KG1 (cell line): ENCODE measurements around the gene NFIC.
"Not testable (repeated sequence)": the region's sequence is repeated elsewhere in the genome, so short reads cannot be mapped to it uniquely, and the experiment has no call there.

ENCODE experiments used
- DNase-seq: peaks from one replicate; lab custom pipeline; 2025; lab: John Stamatoyannopoulos, UW

Gene NFIC

GRCh38 chr19:3373971-3374368 lies 7.6 kb downstream of the NFIC start:
- no peak for DNase-seq

- no peak for DNase-seq
Observed at GRCh38 chr19:3374369-3375112, 8.2 kb downstream of the NFIC start.

- DNase-seq: no peak
Observed at GRCh38 chr19:3375221-3376090, 9.1 kb downstream of the NFIC start.

- not testable (repeated sequence) for DNase-seq
Observed at GRCh38 chr19:3376091-3376455, 9.7 kb downstream of the NFIC start.

- DNase-seq: no peak
Observed at GRCh38 chr19:3378352-3379150, 12.2 kb downstream of the NFIC start.

- no peak for DNase-seq
Observed at GRCh38 chr19:3380829-3381228, 14.4 kb downstream of the NFIC start.

GRCh38 chr19:3381701-3382372 lies 15.5 kb downstream of the NFIC start:
- no peak for DNase-seq

- DNase-seq: no peak
Observed at GRCh38 chr19:3382460-3383100, 16.2 kb downstream of the NFIC start.

- DNase-seq: no peak
Observed at GRCh38 chr19:3383121-3383722, 16.8 kb downstream of the NFIC start.

GRCh38 chr19:3386447-3387234 lies 20.3 kb downstream of the NFIC start:
- no peak for DNase-seq

- DNase-seq: no peak
Observed at GRCh38 chr19:3387645-3388589, 21.5 kb downstream of the NFIC start.

- no peak for DNase-seq
Observed at GRCh38 chr19:3389446-3389778, 23.0 kb downstream of the NFIC start.

- no peak for DNase-seq
Observed at GRCh38 chr19:3389876-3390371, 23.5 kb downstream of the NFIC start.

- not testable (repeated sequence) for DNase-seq
Observed at GRCh38 chr19:3391911-3392310, 25.5 kb downstream of the NFIC start.

GRCh38 chr19:3392480-3392879 lies 26.1 kb downstream of the NFIC start:
- DNase-seq: no peak

- no peak for DNase-seq
Observed at GRCh38 chr19:3396881-3397265, 30.5 kb downstream of the NFIC start.

GRCh38 chr19:3397266-3398022 lies 31.1 kb downstream of the NFIC start:
- DNase-seq: no peak
